PFSK-1 (cell line): ENCODE results near the gene SLC22A12.

Experiments used
- FOXP2 ChIP-seq: optimal IDR thresholded peaks from 2 replicates; pipeline ENCODE3; 2011; ENCODE audit warnings: borderline replicate concordance, control low read depth, inconsistent platforms; ENCODE audit not compliant: insufficient read depth; ENCODE audit errors: extremely low read length, extremely low read depth
- POLR2AphosphoS5 ChIP-seq: IDR thresholded peaks from 2 replicates; pipeline ENCODE4 v1.6.1; 2012; ENCODE audit warnings: low read depth, mild to moderate bottlenecking, control low read depth, low read length, moderate library complexity
- REST ChIP-seq, 2 experiments: IDR thresholded peaks; 2 replicates each; pipeline versions ENCODE4 v1.6.1 to v1.8.0; 2011 to 2012; ENCODE audit warnings: low read depth in 2 of 2, low read length in 2 of 2, control low read depth in 1 of 2, inconsistent platforms in 1 of 2, mild to moderate bottlenecking in 1 of 2, moderate library complexity in 1 of 2; ENCODE audit not compliant: insufficient read depth in 1 of 2
- SIN3A ChIP-seq: IDR thresholded peaks from 2 replicates; pipeline ENCODE4 v1.6.1; 2012; ENCODE audit warnings: mild to moderate bottlenecking, low read length, moderate library complexity, borderline replicate concordance; ENCODE audit not compliant: insufficient read depth
- TAF1 ChIP-seq: IDR thresholded peaks from 2 replicates; pipeline ENCODE4 v1.6.1; 2012; ENCODE audit warnings: low read length, control low read depth, borderline replicate concordance; ENCODE audit not compliant: insufficient read depth

The SLC22A12 gene

DNA sequence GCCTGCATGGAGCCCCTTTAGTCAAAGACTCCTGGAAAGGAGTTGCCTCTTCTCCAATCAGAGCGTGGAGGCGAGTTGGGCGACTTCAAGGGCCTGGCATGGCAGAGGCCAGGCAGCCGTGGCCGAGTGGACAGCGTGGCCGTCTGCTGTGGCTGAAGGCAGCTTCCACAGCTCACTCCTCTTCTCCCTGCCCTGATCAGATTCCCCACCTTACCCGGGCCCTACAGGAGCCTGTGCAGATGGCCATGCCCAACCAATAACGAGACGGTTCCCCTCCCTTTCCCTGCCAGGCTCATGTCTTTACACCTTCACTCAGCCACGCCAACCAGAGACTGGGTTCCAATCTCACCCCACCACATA, 20.0 kb upstream of the SLC22A12 start:
- no peak for TF ChIP-seq POLR2AphosphoS5
- TF ChIP-seq REST (IDR thresholded peaks at IDR 0.05; ENCODE audit: insufficient read depth in 1 of 2, low read depth in 2 of 2, low read length in 2 of 2) = no peak
- TF ChIP-seq SIN3A = no peak

DNA sequence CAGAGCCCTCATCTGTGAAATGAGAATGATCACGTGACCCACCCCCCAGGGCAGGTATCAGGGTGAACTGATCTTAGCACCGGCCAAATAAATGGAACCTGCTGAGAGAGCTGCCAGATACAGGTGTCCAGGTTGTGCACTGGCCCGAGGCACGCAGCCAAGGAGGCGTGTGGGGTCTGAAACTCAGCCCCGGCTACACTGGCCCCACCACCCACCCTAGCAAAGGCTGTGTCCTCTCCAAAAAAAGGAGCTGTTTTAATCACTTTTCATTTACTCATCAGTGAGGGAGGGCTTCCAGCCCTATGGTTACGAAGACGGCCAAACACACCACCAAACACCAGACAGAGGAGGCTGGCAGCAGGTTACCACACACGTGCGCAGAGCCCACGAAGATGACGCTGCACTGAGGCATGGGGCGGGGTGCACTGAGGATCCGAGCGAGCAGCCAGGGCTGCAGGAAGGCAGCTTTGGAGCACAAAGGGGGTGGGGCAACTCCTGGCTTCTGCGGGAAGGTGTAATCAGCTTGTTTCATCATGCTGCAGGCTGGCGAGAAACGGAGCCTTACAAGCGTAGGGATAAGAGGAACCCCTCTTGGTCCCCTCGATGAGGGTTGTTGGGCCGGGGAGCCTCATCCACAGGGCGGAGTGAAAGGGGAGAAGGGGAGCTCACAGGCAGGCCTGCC, 19.5 kb upstream of the SLC22A12 start:
- TF ChIP-seq SIN3A = no peak

DNA sequence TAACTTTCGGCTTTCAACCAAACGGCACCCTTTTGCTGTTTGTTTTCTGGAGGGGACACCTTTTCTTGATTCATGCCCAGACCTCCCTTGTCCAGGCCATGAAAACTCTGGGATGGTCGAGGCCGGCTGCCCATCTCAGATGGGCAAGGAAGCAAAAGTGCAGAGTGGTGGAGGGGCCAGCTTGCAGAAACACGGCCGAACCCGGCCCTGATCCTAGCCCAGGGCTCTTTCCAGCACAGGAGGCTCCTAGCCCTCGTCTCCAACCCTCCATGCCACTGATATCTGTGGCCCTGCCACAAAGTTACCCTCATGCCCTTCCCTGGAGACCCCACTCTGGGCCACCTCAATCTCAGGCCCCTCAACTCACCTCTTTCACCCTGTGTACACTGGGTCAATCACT, 18.9 kb upstream of the SLC22A12 start:
- TF ChIP-seq POLR2AphosphoS5 (no peak), FOXP2 (no peak), SIN3A (no peak), REST (IDR thresholded peaks at IDR 0.05; ENCODE audit: insufficient read depth in 1 of 2, low read depth in 2 of 2, low read length in 2 of 2) (no peak), TAF1 (no peak)

DNA sequence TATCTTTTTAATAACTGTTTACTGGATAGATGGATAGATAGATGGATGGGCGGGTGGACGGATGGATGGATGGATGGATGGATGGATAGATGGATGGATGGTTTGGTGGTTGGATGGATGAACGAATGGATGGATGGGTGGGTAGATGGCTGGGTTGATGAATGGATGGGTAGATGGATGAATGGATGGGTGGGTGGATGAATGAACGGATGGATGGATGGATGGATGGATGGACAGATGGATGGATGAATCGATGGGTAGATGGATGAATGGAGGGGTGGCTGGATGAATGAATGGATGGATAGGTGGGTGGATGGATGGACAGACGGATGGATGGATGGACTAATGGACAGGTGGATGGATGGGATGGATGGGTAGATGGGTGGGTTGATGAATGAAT, 13.8 kb upstream of the SLC22A12 start:
- TF ChIP-seq SIN3A (no peak), POLR2AphosphoS5 (no peak), TAF1 (no peak), FOXP2 (no peak), REST (IDR thresholded peaks at IDR 0.05; ENCODE audit: insufficient read depth in 1 of 2, low read depth in 2 of 2, low read length in 2 of 2) (no peak)

DNA sequence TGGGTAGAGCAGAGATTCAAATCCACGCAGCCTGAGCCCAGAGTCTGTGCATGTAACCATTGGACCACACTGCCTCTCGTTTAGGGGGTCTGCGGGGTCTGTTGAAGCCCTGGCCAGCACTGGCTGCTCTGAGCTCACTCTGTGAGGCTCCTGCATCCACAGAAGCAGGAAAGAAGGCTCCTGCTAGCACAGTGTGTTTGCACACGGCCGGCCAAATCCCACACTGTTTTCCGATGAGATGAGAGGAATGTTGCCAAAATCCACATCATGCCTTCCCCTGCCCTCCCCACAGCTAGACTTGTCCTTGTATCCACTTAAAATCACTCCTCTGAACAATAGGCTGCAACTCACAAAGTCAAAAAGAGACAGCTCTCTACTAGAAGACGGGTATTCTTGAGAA, 10.6 kb upstream of the SLC22A12 start:
- TF ChIP-seq REST (IDR thresholded peaks at IDR 0.05; ENCODE audit: insufficient read depth in 1 of 2, low read depth in 2 of 2, low read length in 2 of 2) (no peak), SIN3A (no peak), FOXP2 (no peak), POLR2AphosphoS5 (no peak), TAF1 (no peak)
